Heart right ventricle (tissue), 16 donors: ENCODE data around the gene ADAMTS10. TPM values are rescaled to one million over a fixed set of nuclear protein-coding genes. Genes with fewer than 3 reads are reported as not detected.

ENCODE experiments used
- ATAC-seq, 8 donors: fragments of 200-7000 bp; cut with Tn5 transposase; one replicate each; pipeline ENCODE4 v1.9.1; 2020; ENCODE audit warnings: mild to moderate bottlenecking in 8 of 8, moderate library complexity in 8 of 8, moderate number of reproducible peaks in 1 of 8
- DNase-seq, 2 donors: peaks; one replicate each; pipeline ENCODE4 v3.0.0-alpha.2; 2020
- H3K27ac ChIP-seq, 10 donors: fragments of 200-600 bp; sonication (generic) in 2 of 10; one replicate each; pipeline versions ENCODE4 v1.5.0 to v1.8.0; 2020 to 2022; ENCODE audit warnings: mild to moderate bottlenecking in 3 of 10
- H3K27me3 ChIP-seq, 7 donors: fragments of 200-600 bp; one replicate each; pipeline ENCODE4 v1.8.0; 2021 to 2022; ENCODE audit warnings: mild to moderate bottlenecking in 2 of 7
- H3K36me3 ChIP-seq, 9 donors: fragments of 200-600 bp; sonication (generic) in 1 of 9; one replicate each; pipeline versions ENCODE4 v1.5.0 to v1.8.0; 2020 to 2022; ENCODE audit warnings: mild to moderate bottlenecking in 2 of 9
- H3K4me1 ChIP-seq, 9 donors: fragments of 200-600 bp; sonication (generic) in 1 of 9; one replicate each; pipeline versions ENCODE4 v1.5.0 to v1.8.0; 2020 to 2022; ENCODE audit warnings: mild to moderate bottlenecking in 4 of 9
- H3K4me3 ChIP-seq, 10 donors: fragments of 200-600 bp; sonication (generic) in 2 of 10; one replicate each; pipeline versions ENCODE4 v1.5.0 to v1.8.0; 2020 to 2022; ENCODE audit warnings: mild to moderate bottlenecking in 7 of 10, moderate library complexity in 2 of 10
- H3K9me3 ChIP-seq, 11 donors: fragments of 200-600 bp in 10 of 11; sonication (generic) in 2 of 11; one replicate each; pipeline versions ENCODE4 v1.5.0 to v1.8.0; 2013 to 2022; ENCODE audit warnings: mild to moderate bottlenecking in 2 of 11, control low read depth in 1 of 11, moderate library complexity in 1 of 11
- CTCF ChIP-seq, 9 donors: fragments of 200-600 bp; sonication (generic) in 2 of 9; IDR thresholded peaks; one replicate each; pipeline versions ENCODE4 v1.5.0 to v1.8.0; 2021 to 2022; ENCODE audit warnings: antibody characterized with exemption in 9 of 9, mild to moderate bottlenecking in 5 of 9, moderate library complexity in 1 of 9
- WGBS, 2 donors: extraction: QIAGEN DNeasy Blood & Tissue Kit; methylation state at CpG; one replicate each; pipeline ENCODE4 v1.1.7; 2013; ENCODE audit warnings: inconsistent platforms in 1 of 2; 5-methylcytosine and 5-hydroxymethylcytosine counted together
- intact Hi-C, 10 donors: fragments of 100-400 bp; cut with DNase I; formaldehyde crosslinking; loops; one replicate each; pipeline versions ENCODE4 v1.11.1 to v1.14.2; 2022
- polyA plus RNA-seq, 2 donors: library from polyadenylated mRNA; stranded (reverse); fragments of 200-250 nt; gene quantifications; one replicate each; pipeline ENCODE4 v1.2.3, GENCODE V29; 2013
- total RNA-seq, 10 donors: library from RNA; stranded (reverse); fragmentation: NEBNext Ultra II Directional in 3 of 10; extraction: Animal tissue kit (Norgen Biotek cat#: 25700) in 3 of 10; gene quantifications; one replicate each; pipeline versions ENCODE4 v1.2.1 to v1.2.4, GENCODE V29; 2021 to 2023
- donor health status: Arrhythmogenic right ventricular cardiomyopathy.
- donor health status: ischemic (EF 13 %, LVEDD 7.1; RV severe dilation, severe dysfunction).
- donor health status: healthy with polysubstance abuse.
- donor health status: DM: no; HTN: yes; CAD: no.
- donor health status: DM: no; HTN: no; CAD: no.
- donor health status: ischemic (EF 25% LVEDD 6.9; RV normal size, moderate dysfunction).
- donor health status: ischemic (EF 25% LVEDD 5.7; RV mildly dilated, moderate dysfunction).
- donor health status: healthy.
- donor health status: DM: yes; HTN: yes; CAD: no.
- donor health status: Ischemic cardiomyopathy.
- donor health status: ischemic (EF 35%, LVEDD 5.7; RV mildly dilated, moderate dysfunction).
- donor health status: nonischemic (EF 11% LVEDD 7.7; RV severe dilation, severe dysfunction).
- donor health status: DM: yes; HTN: yes; CAD: no.
- donor health status: PGD.
- donor health status: ischemic (EF 29% LVEDD 5.4; RV normal size, mild dysfunction).
- donor health status: nonischemic (EF 23%, LVEDD 6.1; RV moderate dilation, normal function).

ADAMTS10 gene
- total and polyA plus RNA-seq, 12 donors: 2.7 to 34.5 (median 8.4) TPM

DNA sequence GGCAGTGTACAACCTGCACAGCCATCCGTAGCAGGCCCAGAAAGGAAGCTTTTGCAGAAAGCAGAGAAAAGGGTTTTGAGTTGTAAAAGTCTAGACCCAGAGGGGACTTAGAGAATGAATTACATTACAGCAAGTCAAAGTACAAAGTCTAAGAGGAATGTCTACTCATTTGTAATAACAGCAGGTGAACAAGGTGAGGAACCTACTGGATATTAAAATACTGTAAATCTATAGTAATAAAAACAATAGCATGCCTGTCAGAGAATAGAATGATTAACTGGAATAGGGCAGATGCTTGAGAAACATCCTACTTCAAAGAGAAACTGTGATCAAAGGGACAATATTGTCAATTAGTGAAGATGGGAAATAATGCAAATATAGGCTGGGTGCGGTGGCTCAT is 78.3 kb downstream of the ADAMTS10 start:
- no peak for ATAC-seq
- peaks cover 0 to 94% (median 0%) of the 10 kb centered on the region in 9 donors for H3K36me3 ChIP-seq
- peaks cover 0 to 4% (median 0%) of the 10 kb centered on the region in 9 donors for H3K4me1 ChIP-seq
- H3K4me3 ChIP-seq: no peak overlapping the region
- intact Hi-C loops: no loop called here
- no peaks in the 10 kb centered on the region for H3K9me3 ChIP-seq
- DNase-seq: no peak
- no peak overlapping the region for H3K27ac ChIP-seq
- 90 to 96% methylated on average over 2 of the region's 2 CpGs for WGBS, 2 donors
- H3K27me3 ChIP-seq: no peaks in the 10 kb centered on the region
- TF ChIP-seq CTCF (IDR thresholded peaks at IDR 0.05): no peak

DNA sequence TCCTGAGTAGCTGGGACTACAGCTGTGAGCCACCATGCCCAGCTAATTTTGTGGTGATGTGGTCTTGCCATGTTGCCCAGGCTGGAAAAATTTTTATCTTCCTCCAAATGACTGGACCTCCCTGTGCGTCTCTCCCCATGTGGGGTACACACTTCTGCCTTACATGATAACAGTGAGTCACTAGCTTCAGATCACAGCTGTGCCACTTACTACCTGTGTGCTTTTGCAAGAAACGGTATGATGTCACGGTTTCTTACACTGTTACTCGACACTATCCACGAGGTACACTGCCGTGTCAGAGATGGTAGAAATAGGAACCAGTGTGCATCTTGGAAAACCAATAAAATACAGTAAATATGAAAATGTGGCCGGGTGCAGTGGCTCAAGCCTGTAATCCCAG is 79.0 kb downstream of the ADAMTS10 start:
- no peak for DNase-seq

More for the DNA sequence above, 79.0 kb downstream of the ADAMTS10 start:
- H3K4me3 ChIP-seq: no peak overlapping the region
- H3K4me1 ChIP-seq: peaks cover 0 to 12% (median 4%) of the 10 kb centered on the region in 9 donors
- H3K27me3 ChIP-seq: no peaks in the 10 kb centered on the region
- intact Hi-C loops: no loop called here
- H3K27ac ChIP-seq: no peak overlapping the region
- peaks cover 0 to 96% (median 0%) of the 10 kb centered on the region in 9 donors for H3K36me3 ChIP-seq
- WGBS, 2 donors: 80 to 89% methylated on average over 7 of the region's 7 CpGs
- H3K9me3 ChIP-seq: no peaks in the 10 kb centered on the region
- TF ChIP-seq CTCF (IDR thresholded peaks at IDR 0.05): no peak
- no peak for ATAC-seq

Other genes with a start within 250 kb of the ADAMTS10 start
- gene ANGPTL4, start 246.6 kb downstream of the ADAMTS10 start, total RNA-seq: 100 to 1,000 TPM in 1 of 10 donors, 10 to 100 TPM in 1, 1 to 10 TPM in 8; 1.5 to 154 (median 4.5) TPM
- gene ANGPTL4, start 246.6 kb downstream of the ADAMTS10 start, polyA plus RNA-seq: 10 to 100 TPM; 11.3 to 28.7 TPM
- 100 to 1,000 TPM; 140 to 178 (median 159) TPM for gene RAB11B, start 220.4 kb downstream of the ADAMTS10 start, total RNA-seq
- 100 to 1,000 TPM; 111 to 112 TPM for gene RAB11B, start 220.4 kb downstream of the ADAMTS10 start, polyA plus RNA-seq
- gene MARCHF2, start 197.4 kb downstream of the ADAMTS10 start, total RNA-seq: 100 to 1,000 TPM in 1 of 10 donors, 10 to 100 TPM in 9; 70.4 to 104 (median 90.8) TPM
- gene MARCHF2, start 197.4 kb downstream of the ADAMTS10 start, polyA plus RNA-seq: 10 to 100 TPM; 49.2 to 67.5 TPM
- gene HNRNPM, start 165.7 kb downstream of the ADAMTS10 start, total RNA-seq: 100 to 1,000 TPM in 2 of 10 donors, 10 to 100 TPM in 8; 87.4 to 127 (median 93.9) TPM
- 100 to 1,000 TPM in 1 of 2 donors, 10 to 100 TPM in 1; 48.5 to 123 TPM for gene HNRNPM, start 165.7 kb downstream of the ADAMTS10 start, polyA plus RNA-seq
- 1 to 10 TPM in 2 of 10 donors, under 1 TPM in 8; 0.28 to 3.2 (median 0.52) TPM for gene PRAM1, start 108.1 kb downstream of the ADAMTS10 start, total RNA-seq
- gene PRAM1, start 108.1 kb downstream of the ADAMTS10 start, polyA plus RNA-seq: under 1 TPM; 0.36 to 0.66 TPM
- gene ZNF414, start 96.5 kb downstream of the ADAMTS10 start, total RNA-seq: 10 to 100 TPM; 11.7 to 20.9 (median 17.1) TPM
- 10 to 100 TPM; 19.7 to 34.3 TPM for gene ZNF414, start 96.5 kb downstream of the ADAMTS10 start, polyA plus RNA-seq
- gene MYO1F, start 33.3 kb downstream of the ADAMTS10 start, total RNA-seq: 10 to 100 TPM in 2 of 10 donors, 1 to 10 TPM in 8; 2.0 to 25.7 (median 6.5) TPM
- 1 to 10 TPM; 2.6 to 7.7 TPM for gene MYO1F, start 33.3 kb downstream of the ADAMTS10 start, polyA plus RNA-seq
- gene NFILZ, start 19.9 kb upstream of the ADAMTS10 start, total RNA-seq: not detected
- gene NFILZ, start 19.9 kb upstream of the ADAMTS10 start, polyA plus RNA-seq: not detected
- gene ACTL9, start 88.1 kb upstream of the ADAMTS10 start, total RNA-seq: not detected
- gene ACTL9, start 88.1 kb upstream of the ADAMTS10 start, polyA plus RNA-seq: not detected
- not detected for gene OR2Z1, start 110.9 kb upstream of the ADAMTS10 start, total RNA-seq
- gene OR2Z1, start 110.9 kb upstream of the ADAMTS10 start, polyA plus RNA-seq: not detected
- 10 to 100 TPM in 8 of 10 donors, 1 to 10 TPM in 2; 8.3 to 14.3 (median 11.8) TPM for gene ZNF558, start 221.6 kb upstream of the ADAMTS10 start, total RNA-seq
- gene ZNF558, start 221.6 kb upstream of the ADAMTS10 start, polyA plus RNA-seq: 10 to 100 TPM in 1 of 2 donors, 1 to 10 TPM in 1; 8.3 to 11.2 TPM
- not detected for gene MBD3L1, start 221.7 kb upstream of the ADAMTS10 start, total RNA-seq
- gene MBD3L1, start 221.7 kb upstream of the ADAMTS10 start, polyA plus RNA-seq: not detected